Activated CD8-positive, alpha-beta T cell treated with anti-CD3 and anti-CD28 coated beads for 36 hours (primary cell): ENCODE data around the gene ZFAND2B. TPM values are rescaled to one million over a fixed set of nuclear protein-coding genes. Genes with fewer than 3 reads are reported as not detected.
A peak's percentile ranks its signal among the peaks of the same experiment; 100 is the strongest.

Experiments used
- ATAC-seq: fragments of 200-7000 bp; cut with Tn5 transposase; one replicate; pipeline ENCODE4 v1.10.0; 2021; ENCODE audit warnings: mild to moderate bottlenecking, moderate library complexity
- CTCF ChIA-PET: fragments of 350-600 bp; sonication (Branson Sonifier 250); formaldehyde crosslinking; loops from one replicate; lab custom pipeline; 2021; ENCODE audit warnings: antibody characterized with exemption; lab: Charles Lee
- POLR2A ChIA-PET: fragments of 350-600 bp; sonication (Branson Sonifier 250); formaldehyde crosslinking; loops from one replicate; lab custom pipeline; 2021; ENCODE audit warnings: antibody characterized with exemption; lab: Charles Lee
- DNase-seq: peaks from one replicate; pipeline ENCODE4 v3.0.0-alpha.2; 2020
- H3K27ac Mint-ChIP-seq: one replicate; pipeline ENCODE4 v1.8.0; 2021; ENCODE audit warnings: mild to moderate bottlenecking, mixed read lengths
- H3K27me3 Mint-ChIP-seq: one replicate; pipeline ENCODE4 v1.8.0; 2021; ENCODE audit warnings: mixed read lengths
- H3K36me3 Mint-ChIP-seq: one replicate; pipeline ENCODE4 v1.8.0; 2021; ENCODE audit warnings: low read depth, mixed read lengths
- H3K4me1 Mint-ChIP-seq: one replicate; pipeline ENCODE4 v1.8.0; 2021; ENCODE audit warnings: low read depth, mixed read lengths
- H3K4me3 Mint-ChIP-seq: one replicate; pipeline ENCODE4 v1.8.0; 2021; ENCODE audit warnings: mild to moderate bottlenecking, moderate library complexity, mixed read lengths
- H3K9me3 Mint-ChIP-seq: one replicate; pipeline ENCODE4 v1.8.0; 2021; ENCODE audit warnings: mixed read lengths
- intact Hi-C: fragments of 100-400 bp; cut with micrococcal nuclease; formaldehyde crosslinking; loops from one replicate; pipeline ENCODE4 v1.10.0; 2022
- total RNA-seq, 2 experiments: library from RNA; stranded (reverse); gene quantifications; one replicate each; pipeline ENCODE4 v1.2.3, GENCODE V29; 2021
- TF ChIP-seq, protein P1 (sequence below): fragments of 200-600 bp; IDR thresholded peaks from one replicate; pipeline ENCODE4 v1.8.0; 2022; ENCODE audit warnings: antibody characterized with exemption, mild to moderate bottlenecking

Gene ZFAND2B
- total RNA-seq, 2 experiments from 2014 or later = 31.3 to 33.3 TPM

DNA sequence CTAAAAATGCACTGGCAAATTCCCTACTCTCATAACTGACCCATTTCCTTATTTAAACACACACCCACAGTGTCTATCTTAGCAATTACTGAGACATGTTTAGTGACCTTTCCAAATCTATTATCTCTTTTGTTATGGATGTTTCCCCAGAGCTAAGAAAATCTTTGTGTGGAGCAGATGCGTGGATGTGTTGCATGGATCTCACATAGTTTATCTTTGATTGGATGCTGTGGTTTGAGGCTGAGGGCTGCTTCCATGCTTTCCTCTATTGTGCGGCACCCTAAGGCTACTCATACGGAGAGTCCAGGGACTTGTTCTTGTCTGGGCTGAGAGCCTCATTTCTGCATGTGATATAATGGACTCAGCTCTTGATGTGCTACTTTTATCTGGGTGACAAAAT, 27.7 kb downstream of the ZFAND2B start:
- Mint-ChIP-seq H3K9me3 (no peaks in the 10 kb centered on the region), H3K27me3 (no peaks in the 10 kb centered on the region), H3K4me3 (no peak overlapping the region), H3K4me1 (peaks cover 19% of the 10 kb centered on the region), H3K36me3 (peaks cover 76% of the 10 kb centered on the region), H3K27ac (no peak overlapping the region)
- TF ChIP-seq, protein P1, sequence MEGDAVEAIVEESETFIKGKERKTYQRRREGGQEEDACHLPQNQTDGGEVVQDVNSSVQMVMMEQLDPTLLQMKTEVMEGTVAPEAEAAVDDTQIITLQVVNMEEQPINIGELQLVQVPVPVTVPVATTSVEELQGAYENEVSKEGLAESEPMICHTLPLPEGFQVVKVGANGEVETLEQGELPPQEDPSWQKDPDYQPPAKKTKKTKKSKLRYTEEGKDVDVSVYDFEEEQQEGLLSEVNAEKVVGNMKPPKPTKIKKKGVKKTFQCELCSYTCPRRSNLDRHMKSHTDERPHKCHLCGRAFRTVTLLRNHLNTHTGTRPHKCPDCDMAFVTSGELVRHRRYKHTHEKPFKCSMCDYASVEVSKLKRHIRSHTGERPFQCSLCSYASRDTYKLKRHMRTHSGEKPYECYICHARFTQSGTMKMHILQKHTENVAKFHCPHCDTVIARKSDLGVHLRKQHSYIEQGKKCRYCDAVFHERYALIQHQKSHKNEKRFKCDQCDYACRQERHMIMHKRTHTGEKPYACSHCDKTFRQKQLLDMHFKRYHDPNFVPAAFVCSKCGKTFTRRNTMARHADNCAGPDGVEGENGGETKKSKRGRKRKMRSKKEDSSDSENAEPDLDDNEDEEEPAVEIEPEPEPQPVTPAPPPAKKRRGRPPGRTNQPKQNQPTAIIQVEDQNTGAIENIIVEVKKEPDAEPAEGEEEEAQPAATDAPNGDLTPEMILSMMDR = no peak
- intact Hi-C loops = no loop called here
- DNase-seq (no peak), ATAC-seq (no peak)
- POLR2A ChIA-PET = interaction anchor here (1.3 to 9.9 kb wide), 2 partner anchors 12 to 15 kb away, joined by 6 to 239 read pairs; partner anchors contain the start of genes ABCB6, GLB1L, STK16 and TUBA4A
- CTCF ChIA-PET = interaction anchor here (0.6 to 1.1 kb wide), 2 partner anchors 45 to 161 kb away, joined by 3 read pairs; partner anchors contain the start of gene DNAJB2

DNA sequence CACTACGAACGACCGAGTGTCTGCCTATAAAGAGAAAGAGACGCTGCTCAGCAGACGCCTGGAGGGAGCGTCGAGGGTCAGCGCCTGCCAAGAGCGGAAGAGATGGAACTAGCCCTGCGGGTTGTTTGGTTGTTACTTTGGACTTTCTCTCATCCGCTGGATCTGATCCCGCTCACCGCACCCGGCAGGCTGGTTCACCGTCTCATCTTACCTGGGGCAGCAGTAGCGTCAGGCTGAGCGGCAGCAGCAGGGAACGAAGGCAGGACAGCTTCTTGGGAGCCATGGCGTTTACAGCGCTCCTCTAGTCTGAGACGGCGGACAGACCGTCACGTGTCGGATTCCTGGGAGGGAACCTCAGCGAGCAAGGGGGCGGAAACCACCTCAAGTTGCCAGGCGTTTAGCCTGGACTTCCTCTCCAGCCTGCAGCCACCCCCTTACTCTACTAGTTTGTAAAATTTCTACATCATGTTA, 36.7 kb downstream of the ZFAND2B start:
- intact Hi-C loops = no loop called here
- no peaks in the 10 kb centered on the region for H3K27me3 Mint-ChIP-seq
- CTCF ChIA-PET = interaction anchor here (3.0 kb wide), 1 partner anchor 12 kb away, joined by 10 read pairs; no protein-coding TSS in a partner anchor
- H3K9me3 Mint-ChIP-seq = no peaks in the 10 kb centered on the region
- ATAC-seq (no peak), DNase-seq (no peak)
- H3K4me3 Mint-ChIP-seq = peak overlapping the region; percentile 66
- H3K4me1 Mint-ChIP-seq = peaks cover 42% of the 10 kb centered on the region
- TF ChIP-seq, protein P1 = no peak
- POLR2A ChIA-PET = interaction anchor here (1.3 to 19.2 kb wide), 3 partner anchors 11 to 24 kb away, joined by 6 to 239 read pairs (median 35); partner anchors contain the start of genes ABCB6, ANKZF1, ATG9A and TUBA4A
- H3K36me3 Mint-ChIP-seq = peaks cover 21% of the 10 kb centered on the region
- peak overlapping the region; percentile 32 for H3K27ac Mint-ChIP-seq

DNA sequence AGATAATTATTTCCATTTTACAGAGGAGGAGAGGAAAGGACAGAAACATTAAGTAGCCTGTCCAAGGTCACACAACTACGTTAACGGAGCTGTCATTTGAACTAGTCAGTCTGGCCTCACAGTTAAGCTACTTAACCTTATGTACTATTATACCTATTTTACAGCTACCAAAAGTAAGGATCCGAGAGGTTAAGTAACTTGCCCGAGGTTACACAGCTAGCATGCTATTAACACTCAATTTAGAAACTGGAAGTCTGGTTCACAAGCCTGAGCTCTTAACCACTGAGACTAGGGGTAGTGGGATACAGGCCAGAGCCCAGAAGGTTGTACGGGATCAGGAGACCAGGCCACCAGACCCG, 38.2 kb downstream of the ZFAND2B start:
- DNase-seq (no peak), ATAC-seq (no peak)
- H3K36me3 Mint-ChIP-seq = peaks cover 30% of the 10 kb centered on the region
- H3K4me1 Mint-ChIP-seq = peaks cover 56% of the 10 kb centered on the region
- TF ChIP-seq, protein P1 = no peak
- intact Hi-C loops = loop anchor here (5.0 kb wide), 1 partner anchor 53 kb away; no protein-coding TSS in a partner anchor
- ChIA-PET POLR2A (interaction anchor here (0.7 to 19.2 kb wide), 12 partner anchors 8 to 74 kb away, joined by 3 to 239 read pairs (median 6); partner anchors contain the start of genes ABCB6, ANKZF1, ATG9A and TUBA4A), CTCF (interaction anchor here (0.8 to 3.0 kb wide), 13 partner anchors 9 to 85 kb away, joined by 3 to 24 read pairs (median 4); partner anchors contain the start of genes ABCB6, ANKZF1, ATG9A and DNAJB2)
- H3K4me3 Mint-ChIP-seq = peak overlapping the region; percentile 98
- no peaks in the 10 kb centered on the region for H3K9me3 Mint-ChIP-seq
- H3K27ac Mint-ChIP-seq = peak overlapping the region; percentile 99
- no peaks in the 10 kb centered on the region for H3K27me3 Mint-ChIP-seq

DNA sequence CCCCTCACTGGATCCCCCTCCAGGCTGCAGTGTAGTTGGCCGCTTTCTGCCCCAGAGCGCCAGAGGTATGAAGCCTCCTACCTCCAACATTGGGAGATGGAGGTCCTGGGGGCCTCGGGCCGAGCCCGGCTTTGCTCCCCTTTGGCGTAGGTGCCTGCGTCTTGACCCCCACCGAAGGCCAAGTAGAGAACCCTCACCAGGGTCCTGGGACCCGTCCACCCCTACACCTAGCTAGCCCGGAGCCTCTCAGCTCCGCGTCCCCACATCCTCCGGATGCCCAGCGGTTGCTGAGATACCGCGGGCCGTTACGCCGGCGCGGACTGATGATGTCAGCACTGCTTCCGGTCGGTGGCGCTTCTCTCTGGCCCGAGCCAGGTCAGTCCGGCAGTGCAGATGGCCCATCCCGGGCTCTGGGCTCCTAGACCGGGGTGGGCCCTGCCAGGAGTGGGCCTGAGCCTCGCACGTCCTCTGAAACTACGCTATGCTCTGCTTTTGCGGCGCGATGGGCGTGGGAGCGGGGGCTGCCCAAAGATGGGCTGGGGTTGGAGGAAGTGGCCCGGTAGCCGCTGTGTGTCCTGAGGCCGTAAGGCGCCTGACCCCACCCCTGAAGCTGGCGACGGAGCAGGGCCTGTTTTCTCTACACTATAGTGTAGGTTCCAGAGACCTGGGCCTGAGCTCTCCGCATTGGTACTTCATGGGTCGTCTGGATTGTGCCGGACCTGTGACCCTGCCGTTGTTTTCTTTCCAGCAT, 38.7 kb downstream of the ZFAND2B start, which contains the start of the genes GLB1L and STK16:
Gene GLB1L, minus strand, starts transcription at position 297 of the 751 bp plus-strand sequence. CDS start 1,871 bp downstream, outside the sequence.
Gene STK16, plus strand, starts transcription at position 332 of the 751 bp plus-strand sequence. CDS start 521 bp downstream, outside the sequence.
- Mint-ChIP-seq H3K27me3 (no peaks in the 10 kb centered on the region), H3K36me3 (peaks cover 35% of the 10 kb centered on the region), H3K4me3 (peak within 1 kb of the TSS; percentile 98), H3K9me3 (no peaks in the 10 kb centered on the region), H3K27ac (peak within 1 kb of the TSS; percentile 99), H3K4me1 (peaks cover 61% of the 10 kb centered on the region)
- DNase-seq = peak; percentile 93
- intact Hi-C loops = loop anchor here (5.0 kb wide), 1 partner anchor 52 kb away; no protein-coding TSS in a partner anchor
- ATAC-seq = peak; percentile 58
- CTCF ChIA-PET = interaction anchor here (0.8 to 3.0 kb wide), 14 partner anchors 8 to 85 kb away, joined by 3 to 24 read pairs (median 4); partner anchors contain the start of genes ABCB6, ANKZF1, ATG9A and DNAJB2
- POLR2A ChIA-PET = interaction anchor here (0.7 to 19.2 kb wide), 16 partner anchors 8 to 133 kb away, joined by 3 to 239 read pairs (median 6); partner anchors contain the start of genes ABCB6, ANKZF1, ATG9A and TUBA4A
- TF ChIP-seq, protein P1 = no peak
